Measurements from ENCODE around the gene OR5I1. TPM values are rescaled to one million over a fixed set of nuclear protein-coding genes. Genes with fewer than 3 reads are reported as not detected.
A peak's percentile ranks its signal among the peaks of the same experiment; 100 is the strongest.
"Not testable (repeated sequence)": the region's sequence is repeated elsewhere in the genome, so short reads cannot be mapped to it uniquely, and the experiment has no call there.

OR5I1 gene
- not detected in 2 replicates for total RNA-seq

GRCh38 chr11:55936300-55936699, at the start of gene OR5I1:
OR5I1 (minus strand) TSS chr11:55936400; CDS start chr11:55936400, 0 bp downstream.
- no peak for DNase-seq (ENCODE audit: extremely low read depth, low read depth, low spot score)

GRCh38 chr11:55970935-55971334, 34.7 kb upstream of the OR5I1 start:
- DNase-seq (ENCODE audit: extremely low read depth, low read depth, low spot score) = no peak

- DNase-seq (ENCODE audit: extremely low read depth, low read depth, low spot score) = no peak
Observed at GRCh38 chr11:55969845-55970244, 33.6 kb upstream of the OR5I1 start, which contains the start of gene OR10AG1. OR10AG1 (minus strand) TSS chr11:55969945; CDS start chr11:55969907, 38 bp downstream.

GRCh38 chr11:55967914-55968313, 31.7 kb upstream of the OR5I1 start:
- DNase-seq (ENCODE audit: extremely low read depth, low read depth, low spot score) = no peak

GRCh38 chr11:55966391-55966790, 30.2 kb upstream of the OR5I1 start:
- DNase-seq (ENCODE audit: extremely low read depth, low read depth, low spot score) = no peak

- DNase-seq (ENCODE audit: extremely low read depth, low read depth, low spot score) = no peak
Observed at GRCh38 chr11:55956521-55956920, 20.3 kb upstream of the OR5I1 start.

GRCh38 chr11:55949330-55949729, 13.1 kb upstream of the OR5I1 start:
- DNase-seq (ENCODE audit: extremely low read depth, low read depth, low spot score) = no peak

GRCh38 chr11:55942785-55943392, 6.7 kb upstream of the OR5I1 start:
- DNase-seq (ENCODE audit: extremely low read depth, low read depth, low spot score) = peak; percentile 9

- DNase-seq (ENCODE audit: extremely low read depth, low read depth, low spot score) = no peak
Observed at GRCh38 chr11:55920537-55920936, 15.7 kb downstream of the OR5I1 start.

- DNase-seq (ENCODE audit: extremely low read depth, low read depth, low spot score) = no peak
Observed at GRCh38 chr11:55914482-55914881, 21.7 kb downstream of the OR5I1 start, which contains the start of gene OR5W2. OR5W2 (minus strand) TSS chr11:55914582; CDS start chr11:55914582, 0 bp downstream.

- DNase-seq (ENCODE audit: extremely low read depth, low read depth, low spot score) = no peak
Observed at GRCh38 chr11:55902308-55902707, 33.9 kb downstream of the OR5I1 start.

GRCh38 chr11:55895216-55895615, 41.0 kb downstream of the OR5I1 start:
- DNase-seq (ENCODE audit: extremely low read depth, low read depth, low spot score) = no peak

- DNase-seq (ENCODE audit: extremely low read depth, low read depth, low spot score) = not testable (repeated sequence)
Observed at GRCh38 chr11:55885481-55885880, 50.7 kb downstream of the OR5I1 start.

Other genes with a start within 250 kb of the OR5I1 start
- gene OR5D13, start 163.0 kb downstream of the OR5I1 start, total RNA-seq = not detected in 2 replicates
- not detected in 2 replicates for gene OR5D14, start 140.8 kb downstream of the OR5I1 start, total RNA-seq
- not detected in 2 replicates for gene OR5L1, start 125.0 kb downstream of the OR5I1 start, total RNA-seq
- gene OR5D18, start 116.8 kb downstream of the OR5I1 start, total RNA-seq = not detected in 2 replicates
- gene OR5L2, start 109.2 kb downstream of the OR5I1 start, total RNA-seq = not detected in 2 replicates
- not detected in 2 replicates for gene OR5D16, start 97.6 kb downstream of the OR5I1 start, total RNA-seq
- not detected in 2 replicates for gene TRIM51, start 53.1 kb downstream of the OR5I1 start, total RNA-seq
- gene OR5W2, start 21.8 kb downstream of the OR5I1 start, total RNA-seq = not detected in 2 replicates
- gene OR10AG1, start 33.5 kb upstream of the OR5I1 start, total RNA-seq = not detected in 2 replicates
- not detected in 2 replicates for gene OR5F1, start 58.2 kb upstream of the OR5I1 start, total RNA-seq
- not detected in 2 replicates for gene OR5AS1, start 91.3 kb upstream of the OR5I1 start, total RNA-seq
- not detected in 2 replicates for gene OR8I2, start 156.9 kb upstream of the OR5I1 start, total RNA-seq
- gene OR8H2, start 167.3 kb upstream of the OR5I1 start, total RNA-seq = not detected in 2 replicates
- not detected in 2 replicates for gene OR8H3, start 186.0 kb upstream of the OR5I1 start, total RNA-seq
- not detected in 2 replicates for gene OR8J3, start 203.8 kb upstream of the OR5I1 start, total RNA-seq
- not detected in 2 replicates for gene OR8K5, start 223.9 kb upstream of the OR5I1 start, total RNA-seq
- not detected in 2 replicates for gene OR5J2, start 240.2 kb upstream of the OR5I1 start, total RNA-seq